GM19023 (cell line): ENCODE measurements around the gene SF1.

ENCODE experiments used
- ATAC-seq: cut with Tn5 transposase; IDR thresholded peaks from one replicate; pipeline ENCODE4 v1.9.1; 2021; ENCODE audit warnings: mild to moderate bottlenecking, moderate library complexity; ENCODE audit not compliant: unreplicated experiment

SF1 gene

GRCh38 chr11:64801561-64802369 is 23.4 kb upstream of the SF1 start:
- ATAC-seq, result no peak

- ATAC-seq, result no peak
These were observed 22.8 kb upstream of the SF1 start for GRCh38 chr11:64801158-64801464.

GRCh38 chr11:64800303-64801157 is 22.2 kb upstream of the SF1 start:
- ATAC-seq, result no peak

- no peak for ATAC-seq
These were observed 21.4 kb upstream of the SF1 start for GRCh38 chr11:64799623-64800302.

- ATAC-seq, result no peak
These were observed 20.9 kb upstream of the SF1 start for GRCh38 chr11:64799256-64799622.

GRCh38 chr11:64796757-64797541 is 18.6 kb upstream of the SF1 start:
- ATAC-seq, result no peak

GRCh38 chr11:64796047-64796756 is 17.9 kb upstream of the SF1 start:
- ATAC-seq, result no peak

- no peak for ATAC-seq
These were observed 16.2 kb upstream of the SF1 start for GRCh38 chr11:64794526-64794925.

GRCh38 chr11:64793271-64794160 is 15.2 kb upstream of the SF1 start:
- ATAC-seq, result no peak

GRCh38 chr11:64792482-64792881 is 14.1 kb upstream of the SF1 start:
- ATAC-seq, result no peak

GRCh38 chr11:64791781-64792291 is 13.5 kb upstream of the SF1 start:
- ATAC-seq, result no peak

GRCh38 chr11:64790205-64791095 is 12.1 kb upstream of the SF1 start:
- no peak for ATAC-seq

GRCh38 chr11:64789331-64790204 is 11.2 kb upstream of the SF1 start:
- ATAC-seq, result no peak

GRCh38 chr11:64788321-64789215 is 10.2 kb upstream of the SF1 start:
- ATAC-seq, result no peak

- no peak for ATAC-seq
These were observed 9.4 kb upstream of the SF1 start for GRCh38 chr11:64787526-64788320.
